ENCODE measurements around the gene METTL15. TPM values are rescaled to one million over a fixed set of nuclear protein-coding genes. Genes with fewer than 3 reads are reported as not detected.

METTL15 gene
- total RNA-seq, 6 experiments from 2014 or later = 6.5 to 12.0 (median 7.9) TPM

DNA sequence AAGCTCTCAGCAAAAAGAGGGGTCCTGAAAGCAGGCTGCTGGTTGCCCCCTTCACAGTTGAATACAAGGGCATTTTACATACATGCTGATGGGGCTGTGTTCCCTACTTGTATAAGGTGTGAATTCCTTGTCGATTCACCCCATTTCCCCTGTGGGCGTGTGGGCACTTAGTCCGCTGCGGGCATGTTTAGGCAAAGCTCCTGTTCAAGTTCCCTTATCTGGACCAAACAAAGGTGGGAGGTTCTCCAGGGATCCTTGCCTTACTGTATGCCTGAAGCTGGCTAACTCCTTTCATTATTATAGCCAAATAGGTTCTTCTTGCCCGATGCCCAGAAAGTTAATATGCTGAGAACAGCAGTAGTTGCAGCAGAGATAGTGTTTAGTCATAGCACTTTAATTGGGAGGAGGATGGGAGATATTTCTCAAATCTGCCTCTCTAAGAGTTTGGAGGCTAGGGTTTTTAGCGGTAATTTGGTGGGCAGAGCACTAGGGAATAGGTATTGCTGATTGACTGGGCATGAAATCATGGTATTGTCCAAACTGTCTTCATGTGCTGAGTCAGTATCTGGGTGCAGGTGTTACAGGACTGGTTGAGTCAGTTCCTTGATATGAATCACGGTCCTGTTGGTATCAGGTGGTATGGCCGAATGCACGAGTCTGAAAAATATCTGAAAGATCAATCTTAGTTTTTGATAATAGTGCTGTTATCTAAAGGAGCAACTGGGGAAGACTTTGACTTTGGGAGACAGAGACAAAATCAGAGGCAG, 32.7 kb downstream of the METTL15 start:
- TF ChIP-seq POLR2A (IDR thresholded peaks at IDR 0.05) = no peak
- TF ChIP-seq, protein P1, sequence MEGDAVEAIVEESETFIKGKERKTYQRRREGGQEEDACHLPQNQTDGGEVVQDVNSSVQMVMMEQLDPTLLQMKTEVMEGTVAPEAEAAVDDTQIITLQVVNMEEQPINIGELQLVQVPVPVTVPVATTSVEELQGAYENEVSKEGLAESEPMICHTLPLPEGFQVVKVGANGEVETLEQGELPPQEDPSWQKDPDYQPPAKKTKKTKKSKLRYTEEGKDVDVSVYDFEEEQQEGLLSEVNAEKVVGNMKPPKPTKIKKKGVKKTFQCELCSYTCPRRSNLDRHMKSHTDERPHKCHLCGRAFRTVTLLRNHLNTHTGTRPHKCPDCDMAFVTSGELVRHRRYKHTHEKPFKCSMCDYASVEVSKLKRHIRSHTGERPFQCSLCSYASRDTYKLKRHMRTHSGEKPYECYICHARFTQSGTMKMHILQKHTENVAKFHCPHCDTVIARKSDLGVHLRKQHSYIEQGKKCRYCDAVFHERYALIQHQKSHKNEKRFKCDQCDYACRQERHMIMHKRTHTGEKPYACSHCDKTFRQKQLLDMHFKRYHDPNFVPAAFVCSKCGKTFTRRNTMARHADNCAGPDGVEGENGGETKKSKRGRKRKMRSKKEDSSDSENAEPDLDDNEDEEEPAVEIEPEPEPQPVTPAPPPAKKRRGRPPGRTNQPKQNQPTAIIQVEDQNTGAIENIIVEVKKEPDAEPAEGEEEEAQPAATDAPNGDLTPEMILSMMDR (IDR thresholded peaks at IDR 0.05) = no peak

DNA sequence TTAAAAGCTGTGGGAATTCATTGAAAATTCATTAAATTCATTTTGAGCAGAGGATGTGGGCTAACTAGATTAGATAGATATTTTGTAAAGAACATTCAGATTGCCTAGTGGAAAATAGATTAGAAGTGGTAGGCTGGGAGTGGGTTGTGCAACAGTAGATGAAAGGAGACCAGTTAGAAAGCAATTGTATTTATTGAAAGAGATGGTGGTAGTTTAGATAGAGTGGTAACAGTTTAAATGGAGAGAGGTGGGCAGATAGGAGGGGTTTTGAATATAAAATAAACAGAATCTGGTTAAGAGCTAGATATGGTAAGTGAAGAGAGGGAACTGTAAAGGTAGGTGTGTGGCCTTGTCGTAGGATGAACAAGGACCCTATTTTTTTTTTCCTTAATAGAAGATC, 34.5 kb downstream of the METTL15 start:
- no peaks in the 10 kb centered on the region for H3K9me3 ChIP-seq
- no peak overlapping the region for H3K27ac ChIP-seq
- H3K27me3 ChIP-seq = no peaks in the 10 kb centered on the region
- ATAC-seq (no peak), DNase-seq (no peak)
- H3K36me3 ChIP-seq = no peaks in the 10 kb centered on the region
- H3K4me1 ChIP-seq = no peaks in the 10 kb centered on the region
- WGBS (ENCODE audit: insufficient coverage, low coverage, low lambda C conversion rate, missing lambda C conversion rate) = 93% methylated on average over 1 of the region's 1 CpG
- H3K4me3 ChIP-seq = no peak overlapping the region
- intact Hi-C loops (cut with DNase I) = no loop called here
- TF ChIP-seq POLR2A (IDR thresholded peaks at IDR 0.05) = no peak
- TF ChIP-seq, protein P1 (IDR thresholded peaks at IDR 0.05) = no peak

More for the DNA sequence above, 32.7 kb downstream of the METTL15 start:
- Histone ChIP-seq H3K27ac (no peak overlapping the region), H3K27me3 (no peaks in the 10 kb centered on the region), H3K9me3 (no peaks in the 10 kb centered on the region), H3K4me3 (no peak overlapping the region), H3K36me3 (no peaks in the 10 kb centered on the region), H3K4me1 (no peaks in the 10 kb centered on the region)
- no peak for ATAC-seq
- WGBS (ENCODE audit: insufficient coverage, low coverage, low lambda C conversion rate, missing lambda C conversion rate) = 94% methylated on average over 6 of the region's 9 CpGs
- intact Hi-C loops (cut with DNase I) = no loop called here
- no peak for DNase-seq

DNA sequence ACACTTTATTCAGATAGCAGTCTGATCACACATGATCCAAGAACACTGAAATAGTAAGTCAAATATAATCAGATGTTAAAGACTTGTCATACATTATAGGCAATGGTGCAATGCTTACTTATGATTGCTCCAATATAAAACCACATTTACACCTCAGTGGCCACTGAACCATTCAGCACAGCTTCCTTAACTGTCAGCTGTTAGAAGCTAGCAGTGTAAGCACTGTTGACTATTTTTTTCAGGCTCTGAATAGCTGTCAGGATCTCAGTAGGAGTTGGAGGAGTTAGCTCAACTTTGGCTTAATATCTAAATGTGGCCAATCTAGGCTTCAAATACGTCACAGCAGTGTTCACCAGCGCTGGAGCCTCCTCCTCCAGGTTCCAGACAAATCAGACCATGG, 36.6 kb downstream of the METTL15 start:
- H3K4me3 ChIP-seq = no peak overlapping the region
- TF ChIP-seq, protein P1 (IDR thresholded peaks at IDR 0.05) = no peak
- TF ChIP-seq POLR2A (IDR thresholded peaks at IDR 0.05) = no peak
- 100% methylated on average over 2 of the region's 2 CpGs for WGBS (ENCODE audit: insufficient coverage, low coverage, low lambda C conversion rate, missing lambda C conversion rate)
- H3K4me1 ChIP-seq = no peaks in the 10 kb centered on the region
- intact Hi-C loops (cut with DNase I) = no loop called here
- no peak for DNase-seq
- ATAC-seq = no peak
- no peaks in the 10 kb centered on the region for H3K36me3 ChIP-seq
- H3K27me3 ChIP-seq = no peaks in the 10 kb centered on the region
- no peaks in the 10 kb centered on the region for H3K9me3 ChIP-seq
- H3K27ac ChIP-seq = no peak overlapping the region

DNA sequence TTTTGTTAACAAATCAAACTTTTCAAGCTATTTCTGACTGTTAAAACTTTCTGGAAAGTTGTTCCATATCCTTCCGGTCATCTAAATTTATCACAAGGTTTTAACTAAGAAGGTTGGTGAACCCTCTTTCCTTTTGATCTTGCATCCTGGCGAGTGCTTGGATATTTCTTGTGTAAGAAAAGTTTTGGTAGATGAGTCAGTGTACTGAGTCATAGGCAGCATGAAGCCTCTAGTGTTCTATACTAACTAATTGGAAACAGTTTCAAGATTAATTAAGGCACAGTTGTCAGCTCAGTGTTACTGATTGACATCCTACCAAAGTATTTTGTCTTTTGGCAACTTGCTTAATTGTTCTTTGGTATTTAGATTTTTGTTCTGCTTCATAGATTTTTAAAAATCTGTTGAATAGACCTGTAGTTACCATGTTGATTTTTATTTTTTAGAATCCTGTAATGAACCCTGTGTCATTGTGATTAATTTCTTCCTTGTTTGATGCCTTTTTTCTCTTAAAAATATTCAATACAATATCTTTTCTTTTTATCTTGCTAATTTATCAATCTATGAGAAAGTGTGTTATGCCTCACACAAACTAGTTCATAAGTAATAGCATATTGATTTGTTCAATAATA, 38.0 kb downstream of the METTL15 start:
- Histone ChIP-seq H3K36me3 (no peaks in the 10 kb centered on the region), H3K4me1 (no peaks in the 10 kb centered on the region), H3K4me3 (no peak overlapping the region), H3K9me3 (no peaks in the 10 kb centered on the region), H3K27me3 (no peaks in the 10 kb centered on the region), H3K27ac (no peak overlapping the region)
- 66% methylated on average over 2 of the region's 2 CpGs for whole genome bisulfite sequencing (ENCODE audit: insufficient coverage, low coverage, low lambda C conversion rate, missing lambda C conversion rate)
- TF ChIP-seq, protein P1 (IDR thresholded peaks at IDR 0.05) = no peak
- no peak for TF ChIP-seq POLR2A (IDR thresholded peaks at IDR 0.05)
- intact Hi-C loops (cut with DNase I) = no loop called here
- DNase-seq (no peak), ATAC-seq (peak in 1 of 4 donors; percentile 56)
